SW 1271 (cell line): ENCODE measurements around the gene ZCCHC24.

Source experiments
- DNase-seq, 2 experiments: peaks; one replicate each; lab custom pipeline; 2025; lab: John Stamatoyannopoulos, UW

The ZCCHC24 gene

GRCh38 chr10:79397575-79398303 lies 47.7 kb downstream of the ZCCHC24 start:
- DNase-seq = no peak

- no peak for DNase-seq
These were observed 48.4 kb downstream of the ZCCHC24 start for GRCh38 chr10:79397051-79397450.

GRCh38 chr10:79396520-79396919 lies 48.9 kb downstream of the ZCCHC24 start:
- no peak for DNase-seq

GRCh38 chr10:79394664-79395063 lies 50.8 kb downstream of the ZCCHC24 start:
- no peak for DNase-seq

GRCh38 chr10:79393924-79394610 lies 51.4 kb downstream of the ZCCHC24 start:
- no peak for DNase-seq

GRCh38 chr10:79393221-79393923 lies 52.1 kb downstream of the ZCCHC24 start:
- DNase-seq = no peak

- no peak for DNase-seq
These were observed 52.8 kb downstream of the ZCCHC24 start for GRCh38 chr10:79392506-79393176.

- DNase-seq = no peak
These were observed 53.4 kb downstream of the ZCCHC24 start for GRCh38 chr10:79392020-79392398.

GRCh38 chr10:79391231-79392019 lies 54.0 kb downstream of the ZCCHC24 start:
- no peak for DNase-seq

GRCh38 chr10:79390551-79391229 lies 54.7 kb downstream of the ZCCHC24 start:
- no peak for DNase-seq

GRCh38 chr10:79390057-79390456 lies 55.4 kb downstream of the ZCCHC24 start:
- DNase-seq = no peak

- DNase-seq = no peak
These were observed 57.2 kb downstream of the ZCCHC24 start for GRCh38 chr10:79387974-79388850.

GRCh38 chr10:79387466-79387973 lies 57.9 kb downstream of the ZCCHC24 start:
- no peak for DNase-seq

GRCh38 chr10:79386637-79387465 lies 58.6 kb downstream of the ZCCHC24 start:
- no peak for DNase-seq

- no peak for DNase-seq
These were observed 59.5 kb downstream of the ZCCHC24 start for GRCh38 chr10:79385804-79386531.

GRCh38 chr10:79385392-79385795 lies 60.0 kb downstream of the ZCCHC24 start:
- no peak for DNase-seq

GRCh38 chr10:79384773-79385391 lies 60.5 kb downstream of the ZCCHC24 start:
- DNase-seq = no peak
